NCI-H226 (cell line): ENCODE data around the gene TNFSF15.

Experiments used
- DNase-seq: peaks from one replicate; pipeline ENCODE4 v3.0.0-alpha.2; 2015

TNFSF15 gene

DNA sequence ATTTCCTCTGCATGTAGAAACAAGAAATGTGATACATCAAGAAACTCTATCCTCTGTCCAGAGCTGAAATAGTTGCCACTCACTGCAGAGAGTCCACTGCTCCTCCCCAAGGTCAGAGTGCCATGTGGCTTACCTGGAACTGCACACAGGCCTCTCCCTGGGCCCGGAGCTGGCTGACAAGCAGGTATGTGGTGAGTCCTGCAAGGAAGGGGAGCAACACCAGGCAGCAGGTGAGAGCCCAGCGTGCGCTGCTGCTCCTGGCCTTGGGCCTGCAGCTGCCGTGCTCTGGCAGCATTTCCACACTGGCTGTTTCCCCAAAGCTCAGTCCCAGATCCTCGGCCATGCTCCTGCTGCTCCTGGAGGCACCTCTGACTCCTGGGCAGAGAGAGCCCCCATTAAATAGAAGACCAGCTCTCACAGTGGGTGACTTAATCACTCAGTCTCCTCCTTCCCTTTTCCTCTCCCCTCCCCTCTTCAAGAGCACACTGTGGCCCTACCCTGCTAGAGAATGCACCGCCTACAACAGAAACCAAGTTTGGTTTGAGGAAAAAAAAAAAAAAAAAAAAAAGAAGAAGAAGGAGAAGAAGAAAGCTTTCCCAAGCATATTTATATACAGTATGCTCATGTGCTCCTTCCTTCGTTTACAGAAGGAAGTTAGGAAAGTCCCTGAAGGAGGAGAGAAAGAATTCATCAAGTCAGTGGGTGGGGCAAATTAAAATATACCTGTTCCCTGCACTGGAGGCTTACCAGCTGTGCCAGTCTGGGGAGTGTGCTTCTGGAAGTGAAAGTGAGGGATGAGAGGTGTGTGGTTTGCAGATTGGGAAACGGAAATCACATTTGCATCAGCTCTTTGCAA lies at the start of gene TNFSF15:
Gene TNFSF15 (minus strand): TSS at position 370 of the 856 bp plus-strand sequence. CDS start 27 bp downstream, at position 343.
- DNase-seq = no peak

DNA sequence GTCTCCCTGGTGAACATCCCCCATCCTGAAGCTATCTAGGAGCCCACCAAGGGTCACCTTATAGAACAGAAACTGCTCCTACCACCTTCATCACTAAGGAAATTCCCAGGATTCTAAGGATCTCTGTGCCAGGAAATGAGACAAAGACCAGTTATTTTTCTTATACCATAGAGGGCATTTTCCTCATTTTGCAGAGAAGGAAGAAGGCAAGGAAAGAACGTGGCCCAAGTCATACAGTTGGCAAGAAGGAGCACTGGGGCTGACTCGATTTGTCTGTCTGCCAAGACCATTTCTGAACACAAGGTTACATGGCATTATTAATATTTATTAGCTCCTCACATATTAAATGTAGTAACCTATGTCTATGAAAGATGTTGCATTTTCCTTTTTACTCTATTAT lies 49.6 kb upstream of the TNFSF15 start:
- peak; percentile 37 for DNase-seq

DNA sequence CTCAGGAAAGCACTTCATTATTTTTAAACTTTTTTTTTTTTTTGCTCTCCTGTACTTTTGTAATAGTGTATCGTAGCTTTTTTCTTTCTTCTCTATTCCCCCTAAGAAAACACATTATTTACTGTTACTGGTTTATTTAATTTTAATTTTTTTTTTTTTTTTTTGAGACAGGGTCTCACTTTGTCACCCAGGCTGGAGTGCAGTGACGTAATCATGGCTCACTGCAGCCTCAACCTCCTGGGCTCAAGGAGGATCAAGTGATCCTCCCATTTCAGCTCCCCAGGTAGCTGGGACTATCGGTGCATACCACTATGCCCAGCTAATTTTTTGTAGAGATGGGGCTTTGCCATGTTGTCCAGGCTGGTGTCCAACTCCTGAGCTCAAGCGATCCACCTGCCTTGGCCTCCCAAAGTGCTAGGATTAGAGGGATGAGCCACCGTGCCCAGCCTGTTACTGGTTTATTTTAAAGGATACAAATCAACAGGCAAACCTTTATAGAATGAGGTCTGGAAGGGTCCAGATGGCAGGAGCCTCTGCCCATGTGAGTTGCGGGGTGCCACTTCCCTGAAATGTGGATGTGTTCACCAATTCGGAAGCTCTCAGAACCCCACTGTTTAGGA lies 49.0 kb upstream of the TNFSF15 start:
- DNase-seq = no peak

DNA sequence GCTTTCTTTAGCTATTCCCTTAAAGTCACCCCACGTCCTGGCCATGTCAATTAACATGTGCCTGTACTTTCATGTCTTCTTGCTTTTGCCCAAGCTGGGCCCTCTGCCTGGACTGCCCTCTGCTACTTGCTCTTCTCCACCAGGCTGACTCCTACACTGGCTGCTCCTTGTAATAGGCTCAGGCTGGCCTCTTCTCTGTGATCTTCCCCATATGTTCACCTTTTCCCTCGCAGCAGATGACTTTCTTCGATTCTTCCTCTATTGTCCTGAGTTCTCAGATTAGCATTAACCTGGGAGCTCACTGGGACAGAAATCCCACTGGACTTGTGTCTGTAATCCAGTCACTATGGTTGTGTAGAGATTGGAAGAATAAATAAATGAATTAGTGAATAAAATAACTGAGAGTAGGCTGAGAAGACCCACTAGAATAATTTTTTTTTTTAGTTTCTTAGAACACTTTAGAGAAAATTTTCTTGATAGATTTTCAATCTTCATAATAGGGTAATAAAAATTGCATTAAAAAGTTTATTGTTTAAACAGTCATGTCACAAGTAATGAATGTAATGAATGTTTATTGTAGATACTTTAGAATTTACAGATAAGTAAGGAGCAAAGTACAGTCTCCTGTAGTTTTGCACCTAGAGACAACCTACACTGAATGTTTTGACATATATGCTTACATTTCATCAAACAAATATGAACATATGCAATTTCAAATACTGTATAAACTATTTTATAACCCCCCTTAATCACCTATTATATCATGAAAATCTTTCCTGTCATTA lies 47.4 kb upstream of the TNFSF15 start:
- no peak for DNase-seq

DNA sequence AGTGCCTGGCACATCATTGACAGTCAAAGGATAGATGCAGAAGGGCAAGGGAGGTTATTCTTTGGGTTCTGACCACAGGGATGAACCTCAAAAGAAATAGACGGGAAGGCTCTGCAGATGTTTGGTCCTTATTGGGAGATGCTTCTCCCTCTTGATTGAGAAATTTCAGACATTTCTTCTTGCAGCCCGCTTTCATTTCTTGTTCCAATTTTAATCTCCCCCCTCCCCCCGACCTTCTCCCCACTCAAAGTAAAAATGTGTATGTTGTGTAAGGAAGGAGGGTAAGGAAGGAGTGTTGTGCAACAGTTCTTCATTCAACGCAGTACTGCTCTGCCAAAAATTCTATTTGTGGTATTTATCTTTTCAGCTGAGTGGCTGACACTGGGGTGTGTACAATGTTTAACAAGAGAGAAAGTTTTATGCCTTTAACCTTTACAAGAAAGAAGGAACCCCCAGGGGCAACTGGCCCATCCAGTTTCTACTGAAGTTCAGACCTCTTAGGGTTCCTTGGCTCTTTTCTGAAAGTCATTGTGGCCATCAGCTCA lies 46.3 kb upstream of the TNFSF15 start:
- peak; percentile 60 for DNase-seq

DNA sequence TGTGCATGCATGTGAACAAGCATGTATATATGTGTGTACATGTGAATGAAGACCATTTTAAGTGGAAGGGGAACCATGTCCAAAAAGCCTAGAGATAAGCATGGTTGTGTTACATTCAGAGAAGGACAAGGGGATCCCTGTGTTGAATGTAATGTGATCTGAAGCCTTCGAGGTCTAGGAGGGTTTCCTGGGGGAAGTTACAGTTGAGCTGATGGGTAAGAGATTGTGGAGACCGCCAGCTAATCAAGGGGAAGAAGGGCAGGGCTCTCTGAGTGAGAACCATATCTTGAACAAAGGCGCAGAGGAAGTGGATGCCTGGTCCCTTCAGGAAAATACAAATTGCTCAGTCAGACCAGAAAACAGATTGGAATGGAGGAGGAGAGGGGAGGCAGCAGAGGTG lies 45.5 kb upstream of the TNFSF15 start:
- DNase-seq = no peak

GRCh38 chr9:114850871-114851270 lies 45.0 kb upstream of the TNFSF15 start:
- no peak for DNase-seq

GRCh38 chr9:114849450-114849849 lies 43.6 kb upstream of the TNFSF15 start:
- no peak for DNase-seq

GRCh38 chr9:114847492-114848417 lies 41.9 kb upstream of the TNFSF15 start:
- no peak for DNase-seq

DNA sequence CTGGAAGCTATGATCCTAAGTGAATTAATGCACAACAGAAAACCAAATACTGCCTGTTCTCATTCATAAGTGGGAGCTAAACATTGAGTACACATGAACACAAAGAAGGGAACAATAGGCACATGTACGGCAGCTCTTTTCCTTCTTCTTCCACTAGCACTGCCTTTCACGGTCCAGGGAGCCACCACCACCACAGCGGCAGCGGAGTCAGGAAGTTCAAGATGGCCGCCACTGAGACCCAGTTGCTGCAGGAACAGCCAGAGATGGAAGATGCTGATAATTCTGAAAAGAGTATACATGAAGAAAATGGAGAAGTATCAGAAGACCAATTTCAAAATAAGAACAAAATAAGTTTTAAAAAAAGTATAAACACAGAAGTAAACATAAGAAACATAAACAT lies 39.5 kb upstream of the TNFSF15 start:
- no peak for DNase-seq

DNA sequence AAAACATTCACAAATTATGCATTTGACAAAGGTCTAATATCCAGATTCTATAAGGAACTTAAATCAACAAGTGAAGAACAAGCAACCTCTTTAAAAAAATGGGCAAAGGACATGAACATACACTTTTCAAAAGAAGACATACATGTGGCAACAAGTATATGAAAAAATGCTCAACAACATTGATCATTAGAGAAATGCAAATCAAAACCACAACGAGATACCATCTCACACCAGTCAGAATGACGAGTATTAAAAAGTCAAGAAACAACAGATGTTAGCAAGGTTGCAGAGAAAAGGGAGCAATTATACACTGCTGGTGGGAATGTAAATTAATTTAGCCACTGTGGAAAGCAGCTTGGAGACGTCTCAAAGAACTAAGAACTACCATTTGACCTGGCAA lies 38.9 kb upstream of the TNFSF15 start:
- DNase-seq = no peak

DNA sequence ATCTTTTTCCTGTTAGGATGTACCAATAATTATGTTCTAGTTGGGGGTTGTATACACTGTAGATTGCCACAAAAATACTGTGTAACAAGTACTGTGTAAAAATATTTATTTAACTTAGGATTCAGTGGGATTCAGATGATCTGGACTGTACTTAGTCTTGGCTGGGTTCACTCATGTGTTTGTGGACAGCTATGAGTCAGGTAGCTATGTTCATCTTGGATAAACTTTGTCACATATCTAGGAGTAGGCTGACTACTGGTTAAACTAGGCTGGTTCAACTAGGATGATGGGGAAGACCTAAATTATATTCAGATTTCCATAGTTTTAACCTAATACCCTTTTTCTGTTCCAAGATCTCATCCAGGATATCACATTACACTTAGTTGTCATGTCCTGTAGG lies 32.1 kb upstream of the TNFSF15 start:
- DNase-seq = no peak

GRCh38 chr9:114836769-114837168 lies 30.9 kb upstream of the TNFSF15 start:
- DNase-seq = no peak

DNA sequence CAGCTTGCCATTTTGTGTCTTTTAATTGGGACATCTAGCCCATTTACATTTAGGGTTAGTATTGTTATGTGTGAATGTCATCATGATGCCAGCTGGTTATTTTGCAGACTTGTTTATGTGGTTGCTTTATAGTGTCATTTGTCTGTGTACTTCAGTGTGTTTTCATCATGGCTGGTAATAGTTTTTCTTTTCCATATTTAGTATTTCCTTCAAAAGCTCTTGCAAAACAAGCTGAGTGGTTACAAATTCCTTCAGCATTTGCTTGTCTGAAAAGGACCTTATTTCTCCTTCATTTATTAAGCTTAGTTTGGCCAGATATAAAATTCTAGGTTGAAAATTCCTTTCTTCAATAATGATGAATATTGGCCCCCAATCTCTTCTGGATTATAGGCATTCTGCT lies 28.5 kb upstream of the TNFSF15 start:
- no peak for DNase-seq

DNA sequence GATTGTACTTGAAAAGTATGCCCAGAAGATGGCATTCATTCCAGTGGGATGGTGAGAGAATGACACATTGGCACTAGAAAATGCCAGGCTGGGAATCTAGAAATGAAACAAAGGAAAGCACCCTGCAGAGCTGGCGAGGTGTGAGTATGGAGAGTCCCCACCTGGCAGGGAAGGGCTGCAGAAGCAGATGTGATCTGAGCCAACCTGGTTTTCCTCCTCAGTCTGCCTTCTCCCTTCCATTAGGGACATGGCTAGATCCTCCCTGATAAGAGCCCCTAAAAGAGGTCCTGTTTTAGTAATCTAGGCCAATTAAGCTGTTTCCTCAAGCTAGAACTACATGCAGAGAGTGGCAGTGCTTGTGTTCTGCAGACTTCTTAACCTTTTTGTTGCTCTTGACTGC lies 24.7 kb upstream of the TNFSF15 start:
- no peak for DNase-seq

GRCh38 chr9:114829574-114830440 lies 24.0 kb upstream of the TNFSF15 start:
- no peak for DNase-seq

DNA sequence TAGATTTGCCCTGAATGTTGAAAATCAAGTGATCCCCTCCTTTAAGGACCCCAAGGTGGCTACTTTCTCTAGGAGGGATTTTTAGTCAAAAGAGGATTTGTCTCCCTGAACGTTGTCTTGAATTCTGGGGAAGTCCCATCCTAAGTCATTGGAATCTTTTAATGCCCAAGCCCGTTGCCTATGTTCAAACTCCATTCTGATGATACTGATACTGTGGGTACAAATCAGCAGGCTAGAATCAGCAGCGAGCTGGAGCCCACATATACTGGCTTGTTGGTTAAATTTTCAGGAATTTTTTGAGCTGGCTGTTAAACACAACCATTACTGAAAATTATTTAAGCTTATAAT lies 22.4 kb upstream of the TNFSF15 start:
- no peak for DNase-seq

DNA sequence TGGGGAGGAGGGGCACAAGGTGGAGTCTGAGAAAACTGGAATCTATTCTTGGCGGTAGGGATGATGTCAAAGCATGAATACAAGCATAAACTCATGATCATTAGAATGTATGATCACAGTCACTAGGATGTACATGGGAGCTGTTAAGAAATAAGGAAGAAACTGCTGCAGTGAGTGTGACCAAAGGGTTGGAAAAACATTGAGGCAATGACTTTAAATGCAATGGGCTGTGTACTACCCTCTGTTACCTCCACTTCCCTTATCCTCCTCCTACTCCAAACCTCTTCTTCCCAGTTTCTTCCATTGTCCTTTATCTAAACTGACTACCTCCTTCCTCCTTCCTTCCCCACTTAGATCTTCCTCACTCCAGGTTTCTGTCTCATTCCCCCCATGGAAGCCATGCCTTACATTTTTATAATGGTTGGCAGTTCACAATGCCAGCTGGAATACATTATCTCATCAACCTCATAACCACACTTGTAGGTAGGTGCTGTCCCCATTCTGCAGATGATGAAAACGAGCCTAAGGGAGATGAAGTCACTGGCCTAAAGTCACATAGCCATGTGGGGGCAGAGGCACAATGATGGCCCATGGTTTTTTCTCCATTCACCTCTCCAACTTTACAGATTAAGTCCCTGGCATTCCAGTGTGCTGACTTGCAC lies 21.9 kb upstream of the TNFSF15 start:
- DNase-seq = no peak

DNA sequence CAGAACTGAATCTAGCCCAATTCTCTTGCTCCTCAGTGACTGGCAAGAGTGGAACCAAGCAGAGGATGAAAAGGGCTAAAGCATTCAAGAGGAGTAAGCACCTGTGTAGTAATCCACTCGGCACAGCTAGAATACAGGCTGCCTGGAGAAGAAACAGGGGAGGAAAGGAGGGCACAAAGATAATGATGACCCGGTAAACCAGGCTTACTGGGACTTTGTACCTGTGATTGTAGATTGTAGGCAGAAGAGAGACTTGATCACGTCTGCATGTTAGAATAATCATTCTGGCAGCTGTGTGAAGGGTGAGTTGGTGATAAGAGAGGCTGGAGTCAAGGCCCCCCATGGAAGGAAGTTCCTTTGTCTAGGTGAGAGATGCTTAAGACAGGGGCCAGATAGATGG lies 20.6 kb upstream of the TNFSF15 start:
- no peak for DNase-seq

GRCh38 chr9:114825126-114825795 lies 19.4 kb upstream of the TNFSF15 start:
- no peak for DNase-seq
